Measurements from ENCODE around the gene NUBP2.

Gene NUBP2

GRCh38 chr16:1758923-1759322 lies 23.8 kb upstream of the NUBP2 start:
- no peak for DNase-seq (ENCODE audit: low spot score)

- DNase-seq (ENCODE audit: low spot score): no peak
Measured at GRCh38 chr16:1759511-1759910, 23.2 kb upstream of the NUBP2 start.

GRCh38 chr16:1760911-1761310 lies 21.8 kb upstream of the NUBP2 start:
- DNase-seq (ENCODE audit: low spot score): no peak

- no peak for DNase-seq (ENCODE audit: low spot score)
Measured at GRCh38 chr16:1761751-1762150, 21.0 kb upstream of the NUBP2 start.

GRCh38 chr16:1762196-1762878 lies 20.4 kb upstream of the NUBP2 start:
- no peak for DNase-seq (ENCODE audit: low spot score)

- DNase-seq (ENCODE audit: low spot score): no peak
Measured at GRCh38 chr16:1762879-1763520, 19.8 kb upstream of the NUBP2 start.

GRCh38 chr16:1763521-1764511 lies 18.9 kb upstream of the NUBP2 start:
- no peak for DNase-seq (ENCODE audit: low spot score)

GRCh38 chr16:1764971-1765370 lies 17.8 kb upstream of the NUBP2 start:
- no peak for DNase-seq (ENCODE audit: low spot score)

GRCh38 chr16:1765826-1766225 lies 16.9 kb upstream of the NUBP2 start:
- DNase-seq (ENCODE audit: low spot score): no peak

- DNase-seq (ENCODE audit: low spot score): no peak
Measured at GRCh38 chr16:1766231-1766630, 16.5 kb upstream of the NUBP2 start.

GRCh38 chr16:1766701-1767100 lies 16.1 kb upstream of the NUBP2 start:
- no peak for DNase-seq (ENCODE audit: low spot score)

GRCh38 chr16:1767116-1767994 lies 15.4 kb upstream of the NUBP2 start:
- no peak for DNase-seq (ENCODE audit: low spot score)

- no peak for DNase-seq (ENCODE audit: low spot score)
Measured at GRCh38 chr16:1768061-1768766, 14.5 kb upstream of the NUBP2 start.

- no peak for DNase-seq (ENCODE audit: low spot score)
Measured at GRCh38 chr16:1768767-1769401, 13.9 kb upstream of the NUBP2 start.

GRCh38 chr16:1769402-1770300 lies 13.1 kb upstream of the NUBP2 start:
- DNase-seq (ENCODE audit: low spot score): no peak

GRCh38 chr16:1770328-1771187 lies 12.2 kb upstream of the NUBP2 start:
- no peak for DNase-seq (ENCODE audit: low spot score)

GRCh38 chr16:1771188-1771863 lies 11.4 kb upstream of the NUBP2 start, which contains the start of gene NME3:
Gene NME3, minus strand, starts transcription at chr16:1771543. Its CDS starts 9 bp downstream, at chr16:1771534.
- no peak for DNase-seq (ENCODE audit: low spot score)

- no peak for DNase-seq (ENCODE audit: low spot score)
Measured at GRCh38 chr16:1771864-1772361, 10.8 kb upstream of the NUBP2 start.
